GM19397 (cell line): ENCODE data around the gene UGT1A9.
"Not testable (repeated sequence)": the region's sequence is repeated elsewhere in the genome, so short reads cannot be mapped to it uniquely, and the experiment has no call there.

Source experiments
- ATAC-seq: cut with Tn5 transposase; IDR thresholded peaks from one replicate; pipeline ENCODE4 v1.9.1; 2021; ENCODE audit warnings: mild to moderate bottlenecking, moderate library complexity; ENCODE audit not compliant: unreplicated experiment

UGT1A9 gene

DNA sequence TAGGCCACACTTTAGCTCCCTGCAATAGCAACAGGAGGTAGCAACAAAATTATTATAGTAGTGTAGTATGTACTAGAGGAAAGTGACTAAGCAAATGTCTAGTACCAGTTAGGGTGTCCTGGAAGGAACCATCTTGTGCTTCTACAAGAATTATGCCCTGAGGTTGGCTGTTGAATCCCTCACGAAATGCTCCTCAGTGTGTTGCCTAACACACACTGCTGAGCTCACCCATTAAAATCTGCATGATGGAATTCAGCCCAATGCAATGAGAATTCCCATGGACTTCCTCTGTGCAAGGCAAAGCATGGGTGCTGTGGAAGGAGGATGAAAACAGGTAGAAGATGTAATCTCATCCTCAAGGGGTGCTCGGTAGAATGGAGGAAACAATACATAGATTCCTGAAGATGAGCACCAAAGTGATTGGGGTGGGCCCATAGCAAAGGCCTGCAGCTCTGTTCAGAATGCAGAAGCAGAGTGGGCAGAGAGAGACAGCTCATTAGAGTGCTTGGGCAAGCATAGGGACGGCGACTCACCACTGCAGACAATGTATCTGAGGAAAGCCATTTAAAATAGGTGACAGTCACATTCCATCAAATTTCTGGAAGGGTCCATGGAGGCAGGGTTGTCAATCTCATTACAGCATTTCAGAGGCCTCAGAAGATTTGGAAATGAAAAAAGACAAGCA is 8.8 kb downstream of the UGT1A9 start:
- ATAC-seq, result no peak

DNA sequence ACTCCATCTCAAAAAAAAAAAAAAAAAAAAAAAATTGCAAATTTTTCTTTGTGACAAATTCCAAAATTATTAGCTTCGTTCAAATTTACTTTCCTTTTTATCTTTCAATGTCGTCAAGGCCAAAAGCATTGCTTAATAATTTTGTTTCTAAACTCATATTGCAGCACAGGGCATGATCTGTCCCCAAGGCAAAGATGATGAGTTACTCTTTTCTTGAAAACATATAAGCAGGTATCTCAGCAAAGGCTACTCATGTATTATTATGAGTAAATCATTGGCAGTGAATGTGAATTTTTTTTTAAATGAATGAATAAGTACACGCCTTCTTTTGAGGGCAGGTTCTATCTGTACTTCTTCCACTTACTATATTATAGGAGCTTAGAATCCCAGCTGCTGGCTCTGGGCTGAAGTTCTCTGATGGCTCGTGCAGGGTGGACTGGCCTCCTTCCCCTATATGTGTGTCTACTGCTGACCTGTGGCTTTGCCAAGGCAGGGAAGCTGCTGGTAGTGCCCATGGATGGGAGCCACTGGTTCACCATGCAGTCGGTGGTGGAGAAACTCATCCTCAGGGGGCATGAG is 9.9 kb downstream of the UGT1A9 start, which contains the start of gene UGT1A7:
UGT1A7 (plus strand) TSS at position 381 of the 579 bp plus-strand sequence; CDS start at position 418, 37 bp downstream.
- ATAC-seq, result no peak

DNA sequence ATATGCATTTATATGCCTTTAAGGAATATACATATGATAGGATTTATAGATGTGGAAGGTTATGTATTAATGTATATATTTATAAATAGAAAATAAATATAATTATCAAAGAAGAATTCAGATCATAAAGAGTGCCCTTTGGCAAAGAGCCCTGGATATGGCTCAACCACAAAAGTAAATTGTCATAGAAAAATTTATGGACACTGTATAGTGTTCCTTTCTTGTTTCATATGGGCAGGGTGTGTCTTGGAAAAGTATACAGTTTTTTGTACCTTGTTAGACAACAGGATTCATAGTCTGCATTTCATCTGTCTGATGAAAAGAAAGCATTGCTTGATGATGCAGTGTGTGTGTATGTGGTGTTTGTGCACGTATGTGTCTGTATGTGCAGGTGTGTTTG is 12.9 kb downstream of the UGT1A9 start:
- no peak for ATAC-seq

DNA sequence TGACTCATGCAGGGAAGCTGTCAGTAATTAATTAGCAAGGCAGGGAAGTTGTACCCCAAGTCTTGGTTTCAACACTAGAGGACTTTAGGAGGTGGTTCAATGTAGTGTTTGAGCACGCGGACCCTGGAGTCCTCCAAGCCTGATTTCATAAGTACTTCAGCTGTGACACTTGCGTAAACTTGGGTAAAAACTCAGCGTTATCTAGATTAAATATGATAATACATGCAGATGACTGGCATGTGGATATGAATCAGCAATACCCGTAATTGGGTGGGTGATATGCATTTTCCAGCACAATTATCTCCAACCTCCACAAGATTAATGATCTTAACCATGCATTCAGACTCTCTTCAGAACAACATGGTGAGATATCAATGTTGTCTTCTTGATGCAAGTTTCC is 15.2 kb downstream of the UGT1A9 start:
- ATAC-seq, result no peak

DNA sequence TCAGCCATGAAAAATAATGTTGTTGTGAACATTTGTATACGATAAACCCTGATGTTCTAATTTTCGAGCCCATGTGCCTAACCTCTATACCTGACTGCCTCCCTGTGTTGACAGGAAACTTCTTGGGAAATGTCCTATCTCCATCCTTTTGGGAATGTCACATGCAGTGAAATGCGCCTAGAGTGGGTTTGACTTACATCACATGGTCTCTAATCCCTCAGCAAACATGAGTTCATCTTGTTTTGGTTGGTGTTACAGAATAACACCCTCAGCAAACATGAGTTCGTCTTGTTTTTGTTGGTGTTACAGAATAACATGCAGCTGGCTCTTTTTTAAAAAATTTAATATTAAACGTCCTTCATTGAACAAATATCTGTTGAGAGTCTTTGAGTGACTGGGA is 16.6 kb downstream of the UGT1A9 start:
- ATAC-seq, result no peak

DNA sequence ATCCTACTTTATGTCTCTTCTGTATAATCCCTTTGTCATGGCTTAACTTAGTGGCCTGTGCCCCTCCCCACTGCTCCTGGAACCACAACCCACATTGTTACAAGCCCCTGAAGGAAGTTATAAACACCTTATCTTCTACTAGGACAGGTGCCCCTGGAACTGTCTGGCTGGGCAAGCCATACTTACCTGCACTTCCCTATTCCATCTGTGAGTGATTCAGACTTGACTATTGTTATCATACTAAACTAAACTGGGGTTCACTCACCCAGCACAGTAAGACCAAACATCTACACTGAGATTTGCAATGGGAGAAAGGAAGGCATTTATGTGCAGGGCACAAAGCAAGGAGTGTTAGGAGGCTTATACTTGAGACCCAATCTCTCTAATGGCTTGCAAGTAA is 17.3 kb downstream of the UGT1A9 start:
- ATAC-seq, result no peak

DNA sequence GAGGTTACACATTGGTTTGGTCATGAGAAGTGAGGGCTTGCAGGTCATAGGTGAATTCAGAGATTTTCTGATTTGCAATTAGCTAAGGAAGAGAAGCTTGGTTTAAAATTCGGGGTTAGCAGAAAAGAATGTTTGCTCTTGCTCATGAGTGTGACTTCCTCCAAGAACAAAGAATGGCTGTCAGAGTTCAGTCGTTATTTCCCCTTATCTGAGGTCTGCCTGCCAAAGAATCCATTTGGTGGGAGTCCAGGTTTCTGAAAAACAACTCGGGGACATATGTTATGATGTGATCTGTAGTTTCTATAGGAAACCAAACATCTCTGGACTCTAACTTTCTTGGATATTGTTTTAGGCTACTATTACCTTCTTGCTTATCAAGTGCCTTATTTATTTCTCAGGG is 17.8 kb downstream of the UGT1A9 start:
- no peak for ATAC-seq

DNA sequence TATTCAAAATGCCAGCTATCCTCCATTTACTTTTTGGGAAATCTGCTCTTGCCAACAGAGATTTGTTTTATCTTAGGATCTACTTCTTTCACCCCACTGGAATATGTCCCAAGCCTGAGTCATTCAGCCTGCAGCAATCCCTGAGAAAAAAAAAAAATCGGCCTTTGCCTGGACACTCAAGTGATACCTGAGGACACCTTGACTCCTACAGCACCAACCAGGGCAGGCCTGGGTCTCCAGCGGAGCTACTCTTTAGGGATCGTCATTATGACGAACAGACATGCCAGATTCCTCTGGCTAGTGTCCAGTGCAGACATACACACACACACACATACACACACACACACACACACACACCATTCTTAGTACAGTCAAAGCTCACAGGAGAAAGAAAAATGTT is 18.7 kb downstream of the UGT1A9 start:
- no peak for ATAC-seq

DNA sequence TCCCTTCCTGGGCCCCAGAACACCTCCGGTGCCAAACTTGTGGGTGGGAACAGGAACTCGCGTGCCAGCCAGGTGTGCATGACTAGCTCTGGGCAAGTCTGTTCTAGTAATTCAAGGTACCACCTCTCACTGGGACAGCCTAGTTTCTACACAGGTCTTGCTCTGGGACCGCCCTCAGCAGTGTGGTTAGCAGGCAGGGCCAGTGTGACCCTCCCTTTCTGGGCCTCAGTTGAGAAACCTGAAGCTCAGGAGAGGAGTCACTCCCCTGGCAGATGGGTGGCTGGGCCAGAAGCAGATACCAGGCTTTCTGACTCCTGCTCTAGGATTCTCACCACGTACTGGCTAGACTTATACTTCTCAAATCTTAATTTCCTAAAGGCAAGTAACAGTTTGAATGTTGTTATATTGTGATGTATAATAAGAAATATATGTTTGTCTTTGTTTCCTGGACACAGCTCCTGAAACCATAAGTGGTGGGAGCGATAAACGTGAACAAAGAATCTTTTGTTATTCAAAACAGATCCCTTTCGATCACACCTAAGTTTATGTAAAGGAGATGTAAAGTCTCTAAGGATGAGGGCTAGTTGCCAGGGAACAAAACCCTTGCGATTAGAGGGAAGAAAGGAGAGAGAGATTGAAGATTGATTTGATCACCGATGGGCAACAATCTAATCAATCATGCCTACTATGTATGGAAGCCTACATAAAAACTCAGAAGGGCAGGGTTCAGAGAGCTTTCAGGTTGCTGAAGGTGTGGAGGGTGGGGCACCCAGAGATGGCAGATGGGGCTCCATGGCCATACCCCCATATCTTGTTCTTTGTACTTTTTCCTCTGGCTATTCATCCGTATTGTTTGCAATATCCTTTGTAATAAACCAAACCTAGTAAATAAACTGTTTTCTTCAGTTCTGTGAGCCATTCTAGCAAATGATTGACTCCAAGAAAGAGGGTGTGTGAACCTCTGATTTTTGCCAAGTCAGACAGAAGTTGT is 20.0 kb downstream of the UGT1A9 start:
- no peak for ATAC-seq

DNA sequence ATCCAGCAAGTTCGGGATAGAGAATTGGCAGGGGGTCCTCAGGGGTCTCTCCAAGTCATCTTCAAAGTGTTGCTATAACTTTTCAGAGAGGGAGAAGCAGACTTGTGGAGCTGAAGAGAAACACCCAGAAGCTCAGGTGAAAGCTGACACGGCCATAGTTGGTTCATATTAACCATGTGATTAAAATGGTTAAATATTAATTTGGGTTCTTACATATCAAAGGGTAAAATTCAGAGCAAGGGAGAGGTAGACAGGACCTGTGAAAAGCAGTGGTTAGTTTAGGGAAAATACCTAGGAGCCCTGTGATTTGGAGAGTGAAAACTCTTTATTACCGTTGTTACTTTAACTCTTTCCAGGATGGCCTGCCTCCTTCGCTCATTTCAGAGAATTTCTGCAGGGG is 20.9 kb downstream of the UGT1A9 start, which contains the start of gene UGT1A6:
UGT1A6 (plus strand) TSS at position 243 of the 400 bp plus-strand sequence; CDS start at position 358, 115 bp downstream.
- no peak for ATAC-seq

DNA sequence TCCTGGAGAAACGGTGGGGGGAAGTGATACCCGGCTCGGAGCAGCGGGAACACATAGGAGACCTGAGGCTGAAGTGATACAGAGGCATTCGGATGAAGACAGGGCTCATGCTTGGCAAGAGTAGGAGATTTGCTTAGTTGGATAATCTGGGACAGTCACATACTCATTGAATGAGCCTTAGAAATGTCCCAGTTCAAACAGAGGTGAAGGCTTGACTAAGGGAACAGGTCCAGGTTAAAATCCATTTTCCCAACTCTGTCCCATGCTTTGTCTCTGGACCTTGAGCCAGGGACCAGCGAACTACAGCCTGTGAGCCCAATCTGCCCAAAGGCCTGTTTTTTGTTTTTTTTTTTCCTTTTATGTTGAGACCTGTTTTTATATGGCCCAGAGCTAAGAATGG is 22.3 kb downstream of the UGT1A9 start:
- no peak for ATAC-seq

DNA sequence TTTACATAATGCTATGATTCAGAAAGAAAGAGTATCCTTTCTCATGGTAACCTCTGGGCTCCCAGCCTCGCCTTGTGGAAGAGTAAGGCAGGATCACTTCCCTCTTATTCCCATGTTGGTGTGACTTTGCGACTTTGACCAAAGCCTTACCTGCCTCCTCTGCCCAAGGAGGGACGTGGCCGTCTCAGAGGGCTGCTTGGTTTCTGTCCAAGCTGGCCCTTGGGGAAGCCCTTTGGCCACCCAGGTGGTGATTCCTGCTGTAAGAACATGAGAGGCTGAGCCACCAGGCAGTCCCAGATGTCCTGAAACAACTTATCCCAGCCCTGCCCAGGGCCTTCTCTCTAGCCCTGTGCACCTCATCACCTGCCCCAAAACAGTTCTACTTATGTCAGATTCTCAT is 27.0 kb downstream of the UGT1A9 start:
- ATAC-seq, result no peak

DNA sequence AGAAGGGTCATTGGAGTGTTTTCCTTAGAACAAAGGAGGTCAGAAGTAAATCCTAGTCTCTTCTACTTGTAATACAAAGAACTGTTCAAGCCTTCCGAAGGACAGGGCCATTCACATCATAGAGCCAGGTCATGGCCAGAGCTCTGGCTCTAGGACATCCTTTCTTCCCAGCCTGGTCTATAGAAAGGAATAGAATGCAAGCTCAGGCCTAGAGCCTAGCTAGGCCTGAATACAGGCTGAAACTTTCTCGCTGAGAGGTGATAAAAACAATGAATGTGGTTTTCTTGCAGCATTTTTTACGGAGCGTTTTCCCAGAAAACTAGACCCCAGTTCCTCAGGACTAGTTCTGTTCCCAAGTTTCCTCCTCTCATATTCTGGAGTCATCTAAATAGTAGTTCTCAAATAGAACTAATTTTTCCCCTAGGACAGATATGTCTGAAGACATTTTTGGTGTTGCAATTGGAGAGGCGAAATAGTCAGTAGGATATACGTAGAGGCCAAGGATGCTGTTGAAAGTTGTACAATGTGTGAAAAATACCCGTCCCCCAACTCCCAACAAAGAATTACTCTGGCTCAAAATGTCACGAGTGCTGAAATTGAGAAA is 27.8 kb downstream of the UGT1A9 start:
- ATAC-seq, result no peak

DNA sequence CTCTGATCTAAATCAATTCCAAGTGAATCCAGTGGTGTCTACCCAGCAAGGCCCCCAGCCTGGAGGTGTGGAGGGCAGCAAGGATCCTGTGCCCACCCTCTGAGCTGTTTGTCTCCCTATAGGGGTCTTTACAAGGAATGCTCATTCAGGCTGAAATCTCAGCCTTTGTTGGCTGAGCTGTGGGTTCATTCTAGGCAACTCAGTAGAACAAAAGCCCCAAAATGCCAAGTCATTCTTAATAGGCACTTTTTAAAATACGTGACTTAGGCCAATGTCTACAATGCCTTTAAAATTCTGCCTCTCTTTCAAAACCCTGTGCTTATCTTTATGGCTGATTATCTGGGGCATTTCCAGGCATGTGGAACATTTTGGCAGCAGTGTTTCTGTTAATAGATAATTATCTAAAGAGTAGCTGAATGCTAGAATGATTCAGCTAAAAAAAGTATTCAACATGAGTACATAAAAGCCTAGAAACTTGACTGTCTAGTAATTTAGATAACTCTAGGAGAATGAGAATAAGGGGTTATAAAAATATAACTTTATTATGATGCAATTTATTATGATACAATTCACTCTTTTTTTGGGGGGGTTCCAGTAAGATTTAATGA is 28.4 kb downstream of the UGT1A9 start:
- ATAC-seq, result no peak

DNA sequence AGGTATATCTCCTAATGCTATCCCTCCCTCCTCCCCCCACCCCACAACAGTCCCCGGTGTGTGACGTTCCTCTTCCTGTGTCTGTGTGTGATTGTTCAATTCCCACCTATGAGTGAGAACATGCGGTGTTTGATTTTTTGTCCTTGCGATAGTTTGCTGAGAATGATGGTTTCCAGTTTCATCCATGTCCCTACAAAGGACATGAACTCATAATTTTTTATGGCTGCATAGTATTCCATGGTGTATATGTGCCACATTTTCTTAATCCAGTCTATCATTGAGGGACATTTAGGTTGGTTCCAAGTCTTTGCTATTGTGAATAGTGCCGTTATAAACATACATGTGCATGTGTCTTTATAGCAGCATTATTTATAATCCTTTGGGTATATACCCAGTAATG is 29.1 kb downstream of the UGT1A9 start:
- ATAC-seq, result not testable (repeated sequence)

DNA sequence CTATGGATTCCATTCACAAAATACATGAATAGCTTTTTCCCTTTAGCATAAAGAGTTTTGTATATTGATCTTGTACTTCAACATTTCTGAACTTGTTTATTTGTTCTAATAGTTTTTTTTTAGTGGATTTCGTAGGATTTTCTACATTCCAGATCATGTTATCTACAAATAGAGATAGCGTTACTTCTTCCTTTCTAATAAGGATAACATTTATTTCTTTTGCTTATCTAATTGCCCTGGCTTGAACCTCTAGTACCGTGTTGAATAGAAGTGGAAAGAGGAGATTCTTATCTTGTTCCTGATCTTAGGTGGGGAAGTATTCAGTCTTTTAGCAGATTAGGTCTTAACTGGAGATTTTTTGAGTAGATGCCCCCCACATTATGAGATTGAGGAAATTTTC is 30.5 kb downstream of the UGT1A9 start:
- ATAC-seq, result no peak

DNA sequence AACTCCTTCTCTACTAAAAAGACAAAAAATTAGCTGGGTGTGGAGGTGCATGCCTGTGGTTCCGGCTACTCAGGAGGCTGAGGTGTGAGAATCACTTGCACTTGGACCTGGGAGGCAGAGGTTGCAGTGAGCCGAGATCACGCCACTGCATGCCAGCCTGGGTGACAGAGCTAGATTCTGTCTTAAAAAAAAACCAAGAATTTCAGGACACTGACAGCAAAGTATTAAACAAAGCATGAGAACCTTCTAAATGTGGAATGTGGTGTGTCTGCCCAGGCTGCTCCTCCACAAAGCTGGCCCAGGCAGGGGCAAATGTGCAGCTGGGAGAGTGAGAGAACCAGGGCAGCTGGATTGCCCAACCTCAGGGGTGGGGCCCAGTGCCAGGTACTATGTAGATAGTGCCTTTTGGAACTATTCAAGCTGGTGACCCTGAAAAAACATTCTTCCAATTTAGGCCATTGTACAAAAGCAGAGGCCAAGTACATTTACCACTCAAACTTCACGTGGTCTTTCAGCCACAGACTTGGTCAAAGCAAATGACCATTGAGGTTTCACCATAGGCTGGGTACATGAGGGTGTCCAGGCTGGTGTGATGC is 34.3 kb downstream of the UGT1A9 start:
- ATAC-seq, result no peak

DNA sequence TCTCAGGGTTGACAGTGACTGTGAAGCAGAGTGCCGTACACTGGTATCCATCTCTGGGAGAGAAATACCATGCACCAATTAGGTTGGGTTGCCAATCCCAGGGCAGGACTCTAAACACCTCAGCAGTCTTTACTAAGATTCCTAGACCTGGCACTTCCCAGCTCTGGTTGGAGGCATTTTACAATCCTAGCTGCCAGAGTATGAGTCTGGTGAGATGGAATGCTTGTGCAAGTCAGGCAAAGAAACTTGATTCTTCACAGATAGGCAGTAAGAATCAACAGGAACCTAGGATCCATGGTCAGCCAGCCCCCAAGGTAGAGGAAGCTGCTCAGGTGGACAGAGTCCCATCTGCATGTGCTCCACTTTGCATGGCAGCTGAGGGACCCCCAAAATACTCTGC is 35.0 kb downstream of the UGT1A9 start:
- ATAC-seq, result no peak

DNA sequence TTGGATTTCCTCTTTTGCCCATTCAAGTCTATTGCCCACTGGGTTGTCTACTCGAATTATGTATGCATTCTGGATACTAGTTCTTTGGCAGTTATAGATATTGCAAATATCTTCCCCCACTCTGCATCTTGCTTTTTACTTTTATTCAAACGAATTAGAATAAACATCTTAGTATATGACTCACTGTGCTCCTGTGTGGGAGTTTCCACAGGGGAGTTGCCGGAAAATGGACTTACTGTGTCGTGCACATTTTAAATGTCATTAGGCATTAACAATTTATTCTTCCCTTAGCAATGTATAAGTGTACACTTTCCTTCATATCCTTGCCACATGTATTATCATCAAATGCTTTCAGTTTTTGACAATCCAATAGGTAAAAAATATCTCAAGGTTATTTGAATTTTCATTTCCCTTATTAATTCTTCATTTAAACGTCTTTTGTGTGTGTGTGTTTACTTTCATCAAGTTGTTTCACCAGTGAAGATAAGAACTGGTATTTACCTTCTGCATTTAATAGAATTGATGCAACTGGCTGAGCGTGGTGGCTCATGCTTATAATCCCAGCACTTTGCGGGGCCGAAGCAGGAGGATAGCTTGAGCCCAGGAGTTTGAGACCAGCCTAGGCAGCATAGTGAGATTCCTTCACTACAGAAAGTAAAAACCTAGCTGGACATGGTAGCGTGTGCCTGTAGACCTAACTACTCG is 36.4 kb downstream of the UGT1A9 start:
- no peak for ATAC-seq

DNA sequence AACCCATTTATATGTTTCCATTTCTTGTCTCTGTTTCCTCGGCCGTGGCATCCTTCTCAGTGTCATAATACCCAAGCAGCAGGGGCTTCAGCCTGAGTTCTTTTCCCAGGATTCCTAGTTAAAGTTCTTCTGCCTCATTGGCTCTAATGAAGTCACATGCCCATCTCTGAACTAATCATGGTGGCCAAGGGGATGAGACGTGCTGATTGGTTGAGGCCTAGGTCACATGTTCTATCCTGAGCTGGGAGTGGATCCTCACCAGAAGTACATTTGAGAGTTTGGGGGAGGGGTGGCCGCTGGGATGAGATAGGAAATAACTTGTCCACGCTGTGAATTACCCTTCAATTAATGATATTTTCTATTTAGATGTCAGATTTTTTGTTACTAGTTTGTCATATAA is 37.2 kb downstream of the UGT1A9 start:
- ATAC-seq, result no peak
